GM18511 (cell line): ENCODE data around the gene TJP1.
"Not testable (repeated sequence)": the region's sequence is repeated elsewhere in the genome, so short reads cannot be mapped to it uniquely, and the experiment has no call there.

ENCODE experiments used
- ATAC-seq: cut with Tn5 transposase; IDR thresholded peaks from one replicate; pipeline ENCODE4 v1.9.1; 2021; ENCODE audit warnings: mild to moderate bottlenecking, moderate library complexity; ENCODE audit not compliant: unreplicated experiment

The TJP1 gene

DNA sequence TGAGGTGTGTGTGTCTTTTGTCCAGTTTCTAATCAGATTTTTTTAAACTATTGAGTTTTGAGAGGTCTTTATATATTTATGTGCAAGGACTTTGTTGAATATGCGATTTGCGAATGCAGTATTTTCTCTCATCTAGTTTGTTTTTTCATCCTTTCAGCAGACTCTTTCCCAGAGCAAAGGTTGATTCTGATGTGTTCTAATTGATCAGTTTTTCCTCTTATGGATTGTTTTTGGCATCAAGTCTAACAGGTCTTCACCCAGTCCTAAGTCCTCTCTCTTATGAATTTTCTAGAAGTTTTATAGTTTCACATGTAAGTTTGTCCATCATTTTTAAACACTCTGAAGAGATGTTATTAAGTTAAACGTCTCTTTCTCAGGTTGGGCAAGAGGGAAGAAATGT, 17.8 kb upstream of the TJP1 start:
- ATAC-seq, result no peak

DNA sequence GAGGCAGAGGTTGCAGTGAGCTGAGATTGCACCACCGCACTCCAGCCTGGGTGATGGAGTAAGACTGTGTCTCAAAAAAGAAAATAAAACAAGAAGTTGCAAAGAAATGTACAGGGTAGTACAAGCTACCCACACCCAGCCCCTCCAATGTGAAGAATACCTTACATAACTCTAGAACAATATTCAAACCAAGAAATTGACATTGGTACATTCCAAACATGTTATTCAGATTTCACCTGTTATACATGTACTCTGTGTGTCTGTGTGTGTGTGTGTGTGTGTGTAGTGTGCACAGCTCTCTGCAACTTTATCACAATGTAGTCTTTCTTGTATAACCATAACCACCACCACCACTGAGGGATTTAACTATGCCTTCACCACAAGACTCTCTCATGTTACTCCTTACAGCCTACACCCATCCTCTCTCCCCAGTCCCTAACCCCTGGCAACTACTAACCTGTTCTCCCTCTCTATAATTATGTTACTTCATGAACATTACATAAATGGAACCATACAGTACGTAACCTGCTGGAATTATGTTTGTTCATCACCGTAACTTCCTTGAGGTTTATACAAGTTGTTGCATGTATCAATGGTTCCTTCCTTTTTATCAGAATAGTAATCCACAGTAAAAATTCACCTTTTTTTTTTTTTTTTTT, 16.2 kb upstream of the TJP1 start:
- no peak for ATAC-seq

DNA sequence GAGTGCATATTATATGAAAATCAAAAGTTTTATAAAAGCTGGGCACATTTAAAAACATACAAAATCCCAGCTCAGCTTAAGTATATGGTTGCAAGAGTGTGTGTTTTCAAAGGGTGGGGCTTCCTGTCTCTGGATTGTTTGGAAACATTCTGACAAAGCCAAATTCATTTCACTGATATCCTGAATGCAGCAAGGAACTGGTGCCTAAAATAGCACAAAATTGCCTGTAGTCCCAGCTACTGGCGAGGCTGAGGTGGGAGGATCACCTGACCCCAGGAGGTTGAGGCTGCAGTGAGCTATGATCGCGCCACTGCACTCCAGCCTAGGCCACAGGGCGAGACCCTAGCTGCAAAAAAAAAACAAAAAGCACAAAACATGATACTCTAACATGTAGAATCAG, 13.0 kb upstream of the TJP1 start:
- ATAC-seq, result no peak

DNA sequence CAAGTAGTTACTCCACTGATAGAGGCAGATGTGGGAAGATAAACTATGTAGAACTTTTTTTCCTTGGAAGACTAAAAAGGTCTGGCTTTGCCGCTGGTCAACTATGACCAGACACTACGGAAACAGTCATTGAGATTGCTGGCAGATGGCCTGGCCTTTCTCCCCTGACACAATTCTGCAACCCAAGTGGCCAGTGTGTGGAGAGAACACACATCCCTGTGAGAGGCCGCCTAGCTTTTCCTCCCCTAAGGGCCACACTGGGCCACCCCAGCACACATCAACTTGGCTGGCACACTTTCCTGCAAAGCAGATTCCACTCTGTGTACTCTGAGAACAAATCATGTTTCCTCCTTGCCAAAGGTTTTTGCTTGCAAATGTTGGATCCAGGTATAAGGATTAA, 10.4 kb upstream of the TJP1 start:
- ATAC-seq, result no peak

DNA sequence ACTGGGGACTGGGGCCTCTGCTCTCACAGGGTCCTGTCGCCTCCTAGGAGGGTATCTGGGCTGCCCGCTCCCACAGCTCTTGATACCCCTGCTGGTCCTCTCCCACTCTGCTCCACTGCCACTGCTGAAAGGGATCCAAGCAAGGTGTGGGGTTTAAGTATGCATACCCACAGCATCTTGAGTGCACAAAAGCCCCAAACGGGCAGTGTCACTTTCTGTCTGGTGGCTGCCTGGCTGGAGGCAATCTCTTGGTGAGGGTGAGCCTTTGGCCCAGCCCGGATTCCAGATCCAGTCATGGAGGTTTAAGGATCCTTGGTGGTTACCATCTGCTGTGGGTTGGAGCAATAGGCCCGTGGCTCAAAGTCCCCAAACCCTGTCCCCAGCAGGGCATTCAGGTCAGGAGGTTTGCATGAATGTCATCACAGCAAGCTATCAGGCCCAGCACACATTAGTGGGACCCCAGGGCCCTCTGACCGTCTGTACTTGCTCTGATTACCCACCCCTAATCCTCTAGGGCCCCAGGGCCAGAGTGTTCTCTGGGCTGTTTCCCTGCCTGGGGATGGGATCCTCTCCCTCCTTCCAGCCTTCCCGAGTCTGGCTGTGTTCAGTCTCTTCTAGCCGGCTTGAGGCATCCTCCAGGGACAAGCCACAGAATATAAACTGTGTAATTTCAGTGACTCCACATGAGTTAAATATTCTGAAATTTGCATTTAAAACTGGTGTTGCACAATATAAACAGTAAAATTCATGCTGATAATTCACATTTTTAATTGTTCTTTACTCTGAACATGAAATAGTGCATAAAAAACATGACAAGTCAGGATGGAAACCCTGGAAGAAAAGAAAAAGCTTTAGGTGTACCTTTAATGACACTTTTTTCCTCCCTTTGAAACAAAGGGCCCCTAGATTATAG, 4.9 kb upstream of the TJP1 start:
- ATAC-seq, result no peak

DNA sequence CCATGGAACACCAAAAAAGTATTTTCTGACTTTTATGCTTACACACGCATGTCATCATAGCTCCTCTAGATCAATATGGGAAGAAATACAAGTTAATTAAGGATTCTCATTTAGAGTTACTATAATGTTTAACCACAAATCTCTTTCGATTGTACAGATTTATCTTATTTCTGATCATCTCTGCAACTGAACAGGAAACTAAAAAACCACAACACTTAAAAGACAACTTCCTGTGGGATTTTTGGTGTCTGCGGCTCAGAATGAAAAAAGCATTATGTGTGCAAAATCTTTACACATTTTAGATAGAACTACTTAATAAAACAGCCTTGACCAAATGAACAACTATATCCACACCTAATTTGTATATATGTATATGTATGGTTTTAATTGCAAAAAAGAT, 3.0 kb upstream of the TJP1 start:
- ATAC-seq, result peak; percentile 43

DNA sequence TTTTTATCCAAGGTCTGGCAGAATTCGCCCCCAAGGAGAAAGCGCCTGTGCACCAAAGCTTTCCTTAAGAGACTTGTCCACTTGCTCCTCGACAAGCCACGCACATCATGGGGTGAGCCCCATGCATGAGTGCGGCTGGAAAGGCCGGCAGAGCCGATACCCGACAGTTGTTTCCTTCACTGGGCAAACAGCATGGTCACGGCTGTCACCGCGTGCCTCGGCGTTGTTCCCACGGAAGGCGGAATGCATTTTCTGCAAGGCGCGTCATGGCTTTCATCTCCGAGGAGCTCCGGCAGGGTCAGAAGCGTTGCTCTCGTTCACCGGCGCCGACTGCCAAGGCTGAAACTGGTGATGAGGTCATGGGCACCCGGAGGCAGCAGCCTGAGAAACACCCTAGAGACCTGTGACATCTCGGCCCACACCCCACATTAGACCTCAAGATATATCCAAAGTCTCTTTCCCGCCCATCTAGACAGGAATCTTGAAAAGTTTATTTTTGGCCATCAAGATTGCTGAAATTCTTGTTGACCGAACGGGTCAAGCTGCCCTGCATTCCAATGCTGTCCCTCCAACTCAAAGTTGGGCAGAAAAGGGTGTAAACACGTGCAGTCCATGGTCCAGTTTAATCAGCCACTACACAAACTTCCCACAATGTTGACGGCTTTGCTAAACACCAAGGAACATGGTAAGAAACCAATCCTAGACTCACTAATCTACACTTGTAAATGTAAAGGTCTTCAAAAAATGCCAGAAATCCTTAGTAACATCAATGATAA, 604 bp upstream of the TJP1 start:
- no peak for ATAC-seq

DNA sequence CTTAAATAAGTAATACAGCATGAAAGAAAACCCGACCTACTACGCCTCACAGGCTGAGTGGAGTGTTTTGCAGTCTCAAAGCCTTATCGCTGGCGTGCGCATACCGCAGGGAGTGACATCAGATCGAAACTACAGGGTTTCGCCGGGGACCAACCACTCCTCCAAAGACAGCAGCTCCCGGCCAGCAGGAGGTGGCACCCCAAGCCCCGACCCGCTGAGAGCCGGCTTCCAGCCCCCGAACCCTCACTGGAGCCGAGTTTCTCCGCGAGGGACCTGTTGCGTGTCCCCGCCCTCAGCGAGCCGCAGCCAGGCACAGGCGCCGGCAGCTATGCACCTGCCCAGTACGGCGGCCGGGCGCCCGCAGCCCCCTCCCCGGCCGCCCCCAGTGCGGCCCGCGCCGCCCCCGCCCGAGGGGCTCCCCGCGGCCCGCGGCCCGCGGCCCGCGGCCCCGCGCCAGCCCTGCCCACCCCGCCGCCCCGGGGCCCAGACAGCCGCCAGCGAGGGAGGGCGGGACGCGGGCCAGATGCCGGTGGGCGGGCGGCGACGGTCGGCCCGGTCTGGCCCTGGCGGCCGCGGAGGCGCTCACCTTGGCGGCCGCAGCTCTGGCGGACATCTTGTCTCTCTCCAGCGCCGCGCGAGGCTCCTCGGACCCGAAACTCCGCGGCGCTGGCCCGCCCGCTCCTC, 710 bp downstream of the TJP1 start:
- no peak for ATAC-seq

DNA sequence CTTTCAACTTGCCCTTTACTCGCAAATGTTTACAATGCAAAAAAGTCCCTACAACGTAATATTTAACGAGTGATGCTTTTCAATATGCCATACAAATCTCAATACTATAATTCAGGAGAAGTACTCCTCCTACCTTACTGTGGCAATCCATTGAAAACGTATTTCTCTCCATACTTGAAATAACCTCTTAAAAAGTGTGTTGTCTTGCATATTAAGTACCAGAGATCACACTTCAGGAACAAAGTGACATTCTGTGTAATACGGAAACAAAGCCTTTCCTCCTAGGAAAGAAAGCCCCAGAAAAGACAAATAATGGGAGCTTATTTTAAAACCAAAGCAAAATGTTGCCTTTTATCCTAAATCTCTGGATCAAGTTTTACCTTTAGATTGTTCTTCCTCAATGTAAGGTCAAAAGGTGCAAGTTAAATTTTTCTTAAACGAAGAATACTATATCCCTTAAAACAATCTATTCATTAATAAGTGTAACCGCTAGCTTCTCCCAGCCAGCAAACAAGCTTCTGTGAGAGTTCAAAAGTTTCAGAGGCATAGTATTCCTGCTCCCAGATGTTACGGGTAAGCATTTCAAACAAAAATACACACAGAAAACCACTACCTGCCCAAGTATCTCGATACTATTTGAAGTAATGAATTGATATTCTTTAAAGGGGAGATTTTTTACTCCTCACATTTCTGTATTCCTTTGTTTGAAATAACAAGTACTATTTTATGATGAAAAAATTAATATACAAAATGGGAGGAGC, 1.7 kb downstream of the TJP1 start:
- ATAC-seq, result no peak

DNA sequence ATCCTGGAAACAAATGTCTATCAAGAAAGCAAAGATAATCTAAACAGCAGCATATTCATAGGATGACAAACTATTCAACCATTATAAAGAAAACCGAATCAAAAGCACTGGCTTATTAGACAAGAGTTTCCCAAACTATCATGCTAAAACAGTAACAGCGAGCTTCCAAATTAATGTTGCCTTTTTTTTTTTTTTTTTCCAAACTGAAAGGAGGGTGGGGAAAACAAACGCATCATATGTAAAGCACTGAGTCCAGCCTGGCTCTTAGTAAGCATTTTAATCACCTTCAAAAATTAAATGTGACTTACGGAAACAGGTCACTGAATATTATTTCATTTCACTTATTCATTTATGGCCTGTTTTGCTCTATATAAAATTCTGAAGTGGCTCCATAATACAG, 2.3 kb downstream of the TJP1 start:
- ATAC-seq, result no peak

DNA sequence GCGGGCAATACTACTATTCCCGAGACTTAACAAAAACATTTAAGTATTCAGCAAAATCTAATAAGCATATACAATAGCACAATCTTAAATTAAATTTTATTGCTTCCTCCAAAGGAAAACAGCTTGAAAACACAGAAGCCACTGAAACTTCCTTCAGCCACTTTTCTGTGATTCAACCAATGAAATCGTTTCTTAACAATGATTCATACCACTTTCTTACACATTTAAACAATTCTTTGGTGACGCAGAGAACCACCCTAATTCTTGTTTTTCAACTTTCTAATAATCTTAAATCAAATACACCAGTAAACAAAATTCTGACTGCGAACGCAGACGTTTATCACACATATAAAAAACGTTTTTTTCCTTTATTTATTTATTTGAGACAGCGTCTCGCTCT, 4.1 kb downstream of the TJP1 start:
- no peak for ATAC-seq

DNA sequence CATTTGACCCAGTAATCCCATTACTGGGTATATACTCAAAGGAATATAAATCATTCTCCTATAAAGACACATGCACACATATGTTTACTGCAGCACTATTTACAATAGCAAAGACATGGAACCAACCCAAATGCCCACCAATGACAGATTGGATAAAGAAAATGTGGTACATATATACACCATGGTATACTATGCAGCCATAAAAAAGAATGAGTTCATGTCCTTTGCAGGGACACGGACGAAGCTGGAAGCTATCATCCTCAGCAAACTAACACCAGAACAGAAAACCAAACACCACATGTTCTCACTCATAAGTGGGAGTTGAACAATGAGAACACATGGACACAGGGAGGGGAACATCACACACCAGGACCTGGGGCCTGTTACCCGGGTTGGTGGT, 4.8 kb downstream of the TJP1 start:
- not testable (repeated sequence) for ATAC-seq

DNA sequence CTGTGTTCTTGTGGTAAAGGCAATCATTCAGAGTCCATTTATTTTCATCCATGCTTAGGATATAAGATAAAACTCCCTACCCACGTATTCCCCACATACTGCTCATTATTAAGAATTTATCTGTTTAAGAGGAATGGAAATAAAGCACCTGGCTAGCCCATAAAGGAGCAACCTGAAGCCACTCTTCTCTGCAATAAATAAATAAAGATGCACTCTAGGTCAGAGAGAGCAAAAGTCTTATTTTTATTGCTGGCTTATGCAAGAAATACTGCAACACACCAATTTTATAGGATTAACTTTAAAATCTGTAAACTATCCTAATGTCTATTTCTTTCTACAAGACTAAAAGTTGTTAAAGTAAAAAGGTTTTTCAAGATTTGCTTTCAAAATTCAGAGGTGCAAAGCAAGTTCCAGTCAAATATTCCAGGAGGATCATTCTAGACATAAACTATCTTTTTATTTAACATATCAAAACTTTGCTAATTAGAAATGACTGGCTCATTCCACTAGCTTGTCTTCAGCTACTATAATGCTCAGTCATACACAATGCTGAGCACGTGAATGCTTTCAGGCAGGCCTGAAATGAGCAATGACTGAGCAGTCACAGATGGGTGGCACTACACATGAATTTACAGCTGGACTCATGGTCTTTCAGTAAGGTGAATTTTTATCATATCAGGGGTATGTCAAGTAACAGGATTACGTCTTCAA, 7.1 kb downstream of the TJP1 start:
- no peak for ATAC-seq

DNA sequence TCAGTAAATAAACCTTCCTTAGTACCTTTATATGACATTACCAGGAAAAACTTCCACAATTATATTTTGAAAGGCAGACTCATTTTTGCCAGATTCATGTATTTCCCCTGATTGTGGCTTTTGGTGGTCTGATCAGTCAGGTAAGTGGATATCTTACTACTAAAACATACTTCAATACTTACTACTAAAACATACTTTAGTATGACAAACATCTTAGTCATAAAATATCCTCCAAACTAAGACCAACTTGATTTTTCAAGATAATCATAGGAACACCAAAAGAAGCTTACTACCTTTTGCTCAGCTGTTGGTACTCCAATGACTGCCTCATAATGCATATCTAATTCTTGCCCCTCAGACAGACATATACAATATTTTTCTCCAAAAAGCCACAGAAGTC, 9.3 kb downstream of the TJP1 start:
- no peak for ATAC-seq

DNA sequence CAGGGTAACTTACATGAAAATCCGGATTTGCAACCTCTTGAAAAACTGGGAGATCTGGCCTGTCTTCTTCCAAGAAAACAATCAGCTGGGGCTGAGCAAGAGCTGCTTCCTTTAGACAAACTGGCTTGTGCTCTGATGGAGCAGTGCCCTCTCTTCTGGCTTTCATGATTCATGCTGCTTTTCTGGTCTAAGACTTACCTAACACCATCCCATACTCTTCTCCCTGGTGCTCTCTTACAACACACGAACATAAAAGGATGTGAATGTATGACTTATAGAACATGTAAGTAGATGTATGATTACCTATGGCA, 9.9 kb downstream of the TJP1 start:
- ATAC-seq, result no peak

DNA sequence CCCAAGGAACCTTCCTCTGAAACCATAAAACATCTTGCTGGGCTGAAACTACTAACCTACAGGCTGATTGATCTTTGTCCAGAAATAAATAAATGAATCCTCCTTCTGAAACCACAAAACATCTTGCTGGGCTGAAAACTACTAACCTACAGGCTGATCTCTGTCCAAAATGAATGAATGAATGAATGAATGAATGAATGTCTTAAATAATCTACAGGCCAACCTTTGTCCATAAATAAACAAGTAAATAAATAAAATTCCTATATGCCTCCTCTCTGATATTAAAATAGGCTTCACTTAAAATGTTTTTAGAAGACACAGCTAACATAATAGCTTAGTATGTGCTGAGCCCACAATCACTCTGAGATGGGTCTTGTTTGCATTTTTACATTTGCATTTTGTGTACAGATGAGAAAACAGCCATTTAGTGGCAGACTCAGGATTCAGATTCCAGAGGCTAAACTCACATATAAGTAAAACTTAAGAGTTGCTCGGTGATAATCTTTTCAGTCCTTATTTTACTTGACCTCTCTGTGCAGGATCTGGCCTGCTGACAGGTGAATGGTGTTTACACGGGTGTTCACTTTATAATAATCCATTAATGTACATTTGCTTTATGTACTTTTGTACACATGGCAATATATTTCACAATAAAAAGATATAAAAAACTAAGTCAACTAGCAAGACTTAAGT, 10.4 kb downstream of the TJP1 start:
- ATAC-seq, result no peak

DNA sequence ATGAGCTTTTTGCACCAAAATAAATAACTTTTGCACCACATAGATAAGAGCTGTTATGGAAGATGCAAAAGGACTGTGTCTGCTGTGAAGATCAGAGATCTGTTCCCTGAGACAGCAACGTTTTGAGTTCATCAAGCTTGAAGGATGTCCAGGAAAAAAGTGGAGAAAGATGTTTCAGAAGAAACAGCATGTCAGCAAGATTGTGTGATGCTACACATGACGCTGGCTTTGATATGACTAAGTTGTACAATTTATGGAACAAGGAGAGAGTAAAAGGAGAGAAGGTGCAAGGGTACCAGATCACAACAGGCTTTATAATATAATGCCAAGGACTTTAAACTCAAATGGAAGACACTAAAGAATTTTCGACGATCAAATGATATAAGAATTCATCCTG, 16.6 kb downstream of the TJP1 start:
- ATAC-seq, result no peak

DNA sequence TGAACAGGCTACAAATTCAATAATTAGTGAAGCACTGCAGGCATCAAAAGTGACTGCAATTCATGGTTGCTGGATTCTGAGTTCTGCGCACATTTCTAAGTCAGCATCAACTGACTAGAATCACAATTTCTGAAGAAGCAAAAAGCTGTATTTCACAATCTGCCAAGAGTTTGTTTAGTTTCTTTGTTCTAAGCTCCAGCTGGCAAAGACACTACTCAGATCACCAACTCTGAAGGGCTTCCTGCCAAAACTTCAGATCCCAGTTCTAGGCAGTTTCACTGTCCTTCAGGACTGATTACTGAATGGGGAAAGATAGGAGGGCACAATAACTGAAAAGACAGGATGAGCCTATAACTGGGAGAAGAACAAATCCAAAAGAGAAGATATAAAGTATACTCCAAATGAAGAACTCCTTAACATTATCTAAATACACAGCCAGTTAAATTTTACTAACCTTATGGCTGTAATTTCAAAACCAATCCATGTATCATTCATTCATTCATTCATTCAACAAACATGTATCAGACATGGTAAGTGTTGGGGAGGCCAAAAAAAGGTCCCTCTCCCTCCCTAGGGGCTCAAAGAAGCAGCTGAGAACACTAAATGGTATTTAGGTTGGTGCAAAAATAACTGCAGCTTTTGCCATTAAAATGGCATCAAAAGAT, 17.1 kb downstream of the TJP1 start:
- ATAC-seq, result no peak

DNA sequence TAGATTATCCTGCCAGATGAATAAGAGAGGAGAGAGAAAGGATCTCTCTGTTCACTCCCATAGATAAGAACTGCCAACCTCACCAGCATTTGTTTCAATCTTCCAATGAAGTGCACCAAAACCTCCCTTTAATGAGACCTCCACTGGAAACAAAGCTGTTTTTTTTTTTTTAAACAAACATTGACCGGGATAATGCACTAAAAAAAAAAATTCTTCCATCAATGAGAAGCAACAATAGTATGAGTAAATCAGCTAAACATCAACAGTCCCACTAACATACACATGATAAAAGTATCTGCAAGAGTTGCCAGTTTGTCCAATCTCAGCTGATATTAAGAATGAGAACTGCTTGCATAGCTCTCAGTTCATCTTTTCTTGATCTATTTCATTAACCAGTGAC, 19.9 kb downstream of the TJP1 start:
- no peak for ATAC-seq
